ENCODE measurements around the gene DEFB113. TPM values are rescaled to one million over a fixed set of nuclear protein-coding genes. Genes with fewer than 3 reads are reported as not detected.

The DEFB113 gene
- total RNA-seq (not detected), polyA plus RNA-seq (ENCODE audit: insufficient read depth in 1 of 8, insufficient read length in 8 of 8, low replicate concordance in 1 of 8) (not detected)
- long read RNA-seq, donor 1, result 0 reads
- long read RNA-seq, donor 2, result 0 reads
- long read RNA-seq, donor 3, result 0 reads
- long read RNA-seq, donor 4, result 0 reads
- long read RNA-seq, donor 5, result 0 reads
- long read RNA-seq, donor 6, result 0 reads
- long read RNA-seq, donor 7, result 0 reads
- long read RNA-seq, donor 8, result 0 reads
- long read RNA-seq, donor 9, result 0 reads
- long read RNA-seq, donor 10, result 0 reads
- long read RNA-seq, donor 11, result 0 reads

- Histone ChIP-seq H3K27ac (ENCODE audit: low read length) (no peak within 1 kb of the TSS), H3K27me3 (ENCODE audit: control insufficient read depth, insufficient read depth, low read length) (no peaks in the 10 kb centered on the region), H3K36me3 (ENCODE audit: control insufficient read depth, insufficient read depth, low read length) (no peaks in the 10 kb centered on the region), H3K9me3 (replicated peaks; ENCODE audit: control insufficient read depth, low read depth, low read length) (no peaks in the 10 kb centered on the region), H3K4me1 (ENCODE audit: control insufficient read depth, insufficient read depth, low read length) (no peaks in the 10 kb centered on the region), H3K4me3 (ENCODE audit: low read length) (no peak within 1 kb of the TSS)
- no peak for DNase-seq
- no CpG with 5 or more reads among the region's 2 CpGs for WGBS (ENCODE audit: insufficient coverage)
These were observed at the start of gene DEFB113 for GRCh38 chr6:49969605-49970004. Gene DEFB113, minus strand, starts transcription at chr6:49969625. Its CDS starts 0 bp downstream, at chr6:49969625.

- Histone ChIP-seq H3K4me3 (ENCODE audit: low read length) (no peak overlapping the region), H3K27ac (ENCODE audit: low read length) (no peak overlapping the region), H3K4me1 (ENCODE audit: control insufficient read depth, insufficient read depth, low read length) (no peaks in the 10 kb centered on the region), H3K9me3 (replicated peaks; ENCODE audit: control insufficient read depth, low read depth, low read length) (no peaks in the 10 kb centered on the region), H3K27me3 (ENCODE audit: control insufficient read depth, insufficient read depth, low read length) (no peaks in the 10 kb centered on the region), H3K36me3 (ENCODE audit: control insufficient read depth, insufficient read depth, low read length) (no peaks in the 10 kb centered on the region)
- DNase-seq, result no peak
- 40% methylated on average over 1 of the region's 3 CpGs for WGBS (ENCODE audit: insufficient coverage)
These were observed 38.4 kb upstream of the DEFB113 start for GRCh38 chr6:50007819-50008218.

- Histone ChIP-seq H3K9me3 (replicated peaks; ENCODE audit: control insufficient read depth, low read depth, low read length) (no peaks in the 10 kb centered on the region), H3K36me3 (ENCODE audit: control insufficient read depth, insufficient read depth, low read length) (no peaks in the 10 kb centered on the region), H3K27me3 (ENCODE audit: control insufficient read depth, insufficient read depth, low read length) (no peaks in the 10 kb centered on the region), H3K4me3 (ENCODE audit: low read length) (no peak overlapping the region), H3K4me1 (ENCODE audit: control insufficient read depth, insufficient read depth, low read length) (no peaks in the 10 kb centered on the region), H3K27ac (ENCODE audit: low read length) (no peak overlapping the region)
- no peak for DNase-seq
- WGBS (ENCODE audit: insufficient coverage), result no CpG with 5 or more reads among the region's 3 CpGs
These were observed 33.7 kb upstream of the DEFB113 start for GRCh38 chr6:50003139-50003538.

GRCh38 chr6:49995278-49995677 is 25.9 kb upstream of the DEFB113 start:
- no peak for DNase-seq
- H3K36me3 ChIP-seq (ENCODE audit: control insufficient read depth, insufficient read depth, low read length), result no peaks in the 10 kb centered on the region
- no peaks in the 10 kb centered on the region for H3K9me3 ChIP-seq (replicated peaks; ENCODE audit: control insufficient read depth, low read depth, low read length)
- H3K4me1 ChIP-seq (ENCODE audit: control insufficient read depth, insufficient read depth, low read length), result no peaks in the 10 kb centered on the region
- H3K27ac ChIP-seq (ENCODE audit: low read length), result no peak overlapping the region
- no peaks in the 10 kb centered on the region for H3K27me3 ChIP-seq (ENCODE audit: control insufficient read depth, insufficient read depth, low read length)
- H3K4me3 ChIP-seq (ENCODE audit: low read length), result no peak overlapping the region

GRCh38 chr6:49988900-49989299 is 19.5 kb upstream of the DEFB113 start:
- 69% methylated on average over 2 of the region's 2 CpGs for WGBS (ENCODE audit: insufficient coverage)
- no peaks in the 10 kb centered on the region for H3K27me3 ChIP-seq (ENCODE audit: control insufficient read depth, insufficient read depth, low read length)

GRCh38 chr6:49987749-49988148 is 18.3 kb upstream of the DEFB113 start:
- no peak for DNase-seq
- Histone ChIP-seq H3K4me3 (ENCODE audit: low read length) (no peak overlapping the region), H3K27me3 (ENCODE audit: control insufficient read depth, insufficient read depth, low read length) (no peaks in the 10 kb centered on the region), H3K4me1 (ENCODE audit: control insufficient read depth, insufficient read depth, low read length) (no peaks in the 10 kb centered on the region), H3K9me3 (replicated peaks; ENCODE audit: control insufficient read depth, low read depth, low read length) (no peaks in the 10 kb centered on the region), H3K36me3 (ENCODE audit: control insufficient read depth, insufficient read depth, low read length) (no peaks in the 10 kb centered on the region), H3K27ac (ENCODE audit: low read length) (no peak overlapping the region)
- WGBS (ENCODE audit: insufficient coverage), result no CpG with 5 or more reads among the region's 2 CpGs

More at GRCh38 chr6:49988900-49989299, 19.5 kb upstream of the DEFB113 start:
- H3K9me3 ChIP-seq (replicated peaks; ENCODE audit: control insufficient read depth, low read depth, low read length), result no peaks in the 10 kb centered on the region
- no peak overlapping the region for H3K27ac ChIP-seq (ENCODE audit: low read length)
- H3K4me1 ChIP-seq (ENCODE audit: control insufficient read depth, insufficient read depth, low read length), result no peaks in the 10 kb centered on the region
- no peak overlapping the region for H3K4me3 ChIP-seq (ENCODE audit: low read length)
- H3K36me3 ChIP-seq (ENCODE audit: control insufficient read depth, insufficient read depth, low read length), result no peaks in the 10 kb centered on the region
- no peak for DNase-seq

- H3K27me3 ChIP-seq (ENCODE audit: control insufficient read depth, insufficient read depth, low read length), result no peaks in the 10 kb centered on the region
- DNase-seq, result no peak
- H3K36me3 ChIP-seq (ENCODE audit: control insufficient read depth, insufficient read depth, low read length), result no peaks in the 10 kb centered on the region
- H3K4me1 ChIP-seq (ENCODE audit: control insufficient read depth, insufficient read depth, low read length), result no peaks in the 10 kb centered on the region
- H3K4me3 ChIP-seq (ENCODE audit: low read length), result no peak overlapping the region
- WGBS (ENCODE audit: insufficient coverage), result no CpG with 5 or more reads among the region's 1 CpG
- H3K9me3 ChIP-seq (replicated peaks; ENCODE audit: control insufficient read depth, low read depth, low read length), result no peaks in the 10 kb centered on the region
- no peak overlapping the region for H3K27ac ChIP-seq (ENCODE audit: low read length)
These were observed 17.1 kb upstream of the DEFB113 start for GRCh38 chr6:49986551-49986950.

GRCh38 chr6:49982046-49982445 is 12.6 kb upstream of the DEFB113 start:
- DNase-seq, result no peak
- WGBS (ENCODE audit: insufficient coverage), result 86% methylated on average over 2 of the region's 2 CpGs
- Histone ChIP-seq H3K9me3 (replicated peaks; ENCODE audit: control insufficient read depth, low read depth, low read length) (no peaks in the 10 kb centered on the region), H3K4me3 (ENCODE audit: low read length) (no peak overlapping the region), H3K27ac (ENCODE audit: low read length) (no peak overlapping the region), H3K27me3 (ENCODE audit: control insufficient read depth, insufficient read depth, low read length) (no peaks in the 10 kb centered on the region), H3K36me3 (ENCODE audit: control insufficient read depth, insufficient read depth, low read length) (no peaks in the 10 kb centered on the region), H3K4me1 (ENCODE audit: control insufficient read depth, insufficient read depth, low read length) (no peaks in the 10 kb centered on the region)

- DNase-seq, result peak; percentile 1
These were observed 11.5 kb upstream of the DEFB113 start for GRCh38 chr6:49980898-49981297.

GRCh38 chr6:49979584-49979983 is 10.2 kb upstream of the DEFB113 start:
- WGBS (ENCODE audit: insufficient coverage), result 83% methylated on average over 4 of the region's 4 CpGs
- Histone ChIP-seq H3K36me3 (ENCODE audit: control insufficient read depth, insufficient read depth, low read length) (no peaks in the 10 kb centered on the region), H3K4me1 (ENCODE audit: control insufficient read depth, insufficient read depth, low read length) (no peaks in the 10 kb centered on the region), H3K9me3 (replicated peaks; ENCODE audit: control insufficient read depth, low read depth, low read length) (no peaks in the 10 kb centered on the region), H3K27me3 (ENCODE audit: control insufficient read depth, insufficient read depth, low read length) (no peaks in the 10 kb centered on the region), H3K4me3 (ENCODE audit: low read length) (no peak overlapping the region), H3K27ac (ENCODE audit: low read length) (no peak overlapping the region)
- no peak for DNase-seq

More at GRCh38 chr6:49980898-49981297, 11.5 kb upstream of the DEFB113 start:
- no peaks in the 10 kb centered on the region for H3K36me3 ChIP-seq (ENCODE audit: control insufficient read depth, insufficient read depth, low read length)
- no peak overlapping the region for H3K4me3 ChIP-seq (ENCODE audit: low read length)
- H3K4me1 ChIP-seq (ENCODE audit: control insufficient read depth, insufficient read depth, low read length), result no peaks in the 10 kb centered on the region
- no peak overlapping the region for H3K27ac ChIP-seq (ENCODE audit: low read length)
- no peaks in the 10 kb centered on the region for H3K27me3 ChIP-seq (ENCODE audit: control insufficient read depth, insufficient read depth, low read length)
- no CpG with 5 or more reads among the region's 1 CpG for WGBS (ENCODE audit: insufficient coverage)
- H3K9me3 ChIP-seq (replicated peaks; ENCODE audit: control insufficient read depth, low read depth, low read length), result no peaks in the 10 kb centered on the region
